ENCODE data around the gene ZNF213. TPM values are rescaled to one million over a fixed set of nuclear protein-coding genes. Genes with fewer than 3 reads are reported as not detected.
"Not testable (repeated sequence)": the region's sequence is repeated elsewhere in the genome, so short reads cannot be mapped to it uniquely, and the experiment has no call there.

ZNF213 gene
- total RNA-seq, 1 donor from 2014 or later, result 18.4 TPM

GRCh38 chr16:3129137-3130131, 5.4 kb upstream of the ZNF213 start:
- peak; percentile 80 for DNase-seq (ENCODE audit: low spot score)

GRCh38 chr16:3131755-3132377, 3.0 kb upstream of the ZNF213 start:
- DNase-seq (ENCODE audit: low spot score), result no peak

- no peak for DNase-seq (ENCODE audit: low spot score)
These were observed 985 bp upstream of the ZNF213 start for GRCh38 chr16:3133844-3134243.

GRCh38 chr16:3135126-3135715, 392 bp downstream of the ZNF213 start:
- no peak for DNase-seq (ENCODE audit: low spot score)

- DNase-seq (ENCODE audit: low spot score), result no peak
These were observed 2.4 kb downstream of the ZNF213 start for GRCh38 chr16:3137267-3137666.

GRCh38 chr16:3138342-3138741, 3.5 kb downstream of the ZNF213 start:
- no peak for DNase-seq (ENCODE audit: low spot score)

GRCh38 chr16:3138823-3139426, 4.1 kb downstream of the ZNF213 start:
- DNase-seq (ENCODE audit: low spot score), result no peak

GRCh38 chr16:3139561-3139960, 4.7 kb downstream of the ZNF213 start:
- DNase-seq (ENCODE audit: low spot score), result not testable (repeated sequence)

- DNase-seq (ENCODE audit: low spot score), result no peak
These were observed 6.0 kb downstream of the ZNF213 start for GRCh38 chr16:3140603-3141427.

- DNase-seq (ENCODE audit: low spot score), result no peak
These were observed 7.0 kb downstream of the ZNF213 start for GRCh38 chr16:3141781-3142311.

GRCh38 chr16:3142327-3142726, 7.5 kb downstream of the ZNF213 start:
- no peak for DNase-seq (ENCODE audit: low spot score)

GRCh38 chr16:3142770-3143169, 7.9 kb downstream of the ZNF213 start:
- no peak for DNase-seq (ENCODE audit: low spot score)

- no peak for DNase-seq (ENCODE audit: low spot score)
These were observed 8.4 kb downstream of the ZNF213 start for GRCh38 chr16:3143189-3143588.

GRCh38 chr16:3143598-3144320, 8.9 kb downstream of the ZNF213 start:
- DNase-seq (ENCODE audit: low spot score), result no peak

- no peak for DNase-seq (ENCODE audit: low spot score)
These were observed 9.6 kb downstream of the ZNF213 start for GRCh38 chr16:3144321-3144983.

- DNase-seq (ENCODE audit: low spot score), result no peak
These were observed 10.3 kb downstream of the ZNF213 start for GRCh38 chr16:3145151-3145550.

- no peak for DNase-seq (ENCODE audit: low spot score)
These were observed 10.8 kb downstream of the ZNF213 start for GRCh38 chr16:3145660-3146059.

- no peak for DNase-seq (ENCODE audit: low spot score)
These were observed 12.4 kb downstream of the ZNF213 start for GRCh38 chr16:3147046-3147756.

- DNase-seq (ENCODE audit: low spot score), result no peak
These were observed 12.9 kb downstream of the ZNF213 start for GRCh38 chr16:3147757-3148104.
